GM19395 (cell line): Measurements from ENCODE around the gene ARAF.
"Not testable (repeated sequence)": the region's sequence is repeated elsewhere in the genome, so short reads cannot be mapped to it uniquely, and the experiment has no call there.

ENCODE experiments used
- ATAC-seq: cut with Tn5 transposase; IDR thresholded peaks from one replicate; pipeline ENCODE4 v1.9.1; 2021; ENCODE audit warnings: mild to moderate bottlenecking, moderate library complexity; ENCODE audit not compliant: unreplicated experiment

The ARAF gene

GRCh38 chrX:47584714-47585113 lies 23.7 kb downstream of the ARAF start:
- ATAC-seq = no peak

GRCh38 chrX:47585273-47585672 lies 24.3 kb downstream of the ARAF start:
- ATAC-seq = no peak

GRCh38 chrX:47586043-47586787 lies 25.2 kb downstream of the ARAF start:
- no peak for ATAC-seq

- no peak for ATAC-seq
These were observed 26.3 kb downstream of the ARAF start for GRCh38 chrX:47587091-47587891.

GRCh38 chrX:47587906-47588735 lies 27.1 kb downstream of the ARAF start:
- ATAC-seq = no peak

GRCh38 chrX:47590984-47591383 lies 30.0 kb downstream of the ARAF start:
- ATAC-seq = no peak

- no peak for ATAC-seq
These were observed 32.5 kb downstream of the ARAF start for GRCh38 chrX:47593522-47593921.

- ATAC-seq = no peak
These were observed 34.8 kb downstream of the ARAF start for GRCh38 chrX:47595716-47596251.

- ATAC-seq = no peak
These were observed 35.3 kb downstream of the ARAF start for GRCh38 chrX:47596256-47596655.

- ATAC-seq = no peak
These were observed 36.2 kb downstream of the ARAF start for GRCh38 chrX:47597222-47597621.

GRCh38 chrX:47603125-47603524 lies 42.1 kb downstream of the ARAF start:
- not testable (repeated sequence) for ATAC-seq

- ATAC-seq = no peak
These were observed 44.0 kb downstream of the ARAF start for GRCh38 chrX:47605024-47605423.

- ATAC-seq = no peak
These were observed 46.1 kb downstream of the ARAF start for GRCh38 chrX:47607091-47607490.

- no peak for ATAC-seq
These were observed 47.3 kb downstream of the ARAF start for GRCh38 chrX:47608130-47608810.

- ATAC-seq = no peak
These were observed 49.5 kb downstream of the ARAF start for GRCh38 chrX:47610511-47610910.

GRCh38 chrX:47611489-47611888 lies 50.5 kb downstream of the ARAF start:
- no peak for ATAC-seq

- no peak for ATAC-seq
These were observed 50.9 kb downstream of the ARAF start for GRCh38 chrX:47611926-47612325.

- no peak for ATAC-seq
These were observed 51.4 kb downstream of the ARAF start for GRCh38 chrX:47612418-47612817.

- no peak for ATAC-seq
These were observed 52.1 kb downstream of the ARAF start for GRCh38 chrX:47613082-47613481.

GRCh38 chrX:47614618-47615017 lies 53.6 kb downstream of the ARAF start:
- ATAC-seq = no peak
